Omental fat pad (tissue), 4 donors: ENCODE results near the gene EZH1. TPM values are rescaled to one million over a fixed set of nuclear protein-coding genes. Genes with fewer than 3 reads are reported as not detected.

Experiments
- ATAC-seq: fragments of 150-250 bp; one replicate; pipeline ENCODE4 v1.9.1; 2016; ENCODE audit warnings: mild to moderate bottlenecking, moderate library complexity; ENCODE audit not compliant: low FRiP score
- DNase-seq: peaks from one replicate; pipeline ENCODE4 v3.0.0-alpha.2; 2019; ENCODE audit warnings: low spot score
- CTCF ChIP-seq, 3 donors: fragments of 450-650 bp; IDR thresholded peaks; one replicate each; pipeline ENCODE4 v1.5.1; 2016 to 2017; ENCODE audit warnings: antibody characterized with exemption in 3 of 3, mild to moderate bottlenecking in 3 of 3, moderate library complexity in 2 of 3
- total RNA-seq, 4 donors: library from RNA; depleted of rRNA; stranded (reverse); fragments of >200 nt; gene quantifications; one replicate each; pipeline ENCODE4 v1.1.0, GENCODE V29; 2016

EZH1 gene
- total RNA-seq, 4 donors from 2014 or later, result 42.0 to 91.1 (median 50.9) TPM

GRCh38 chr17:42697108-42697811, 47.6 kb downstream of the EZH1 start:
- DNase-seq (no peak), ATAC-seq (no peak)
- TF ChIP-seq CTCF (IDR thresholded peaks at IDR 0.05), result no peak

DNA sequence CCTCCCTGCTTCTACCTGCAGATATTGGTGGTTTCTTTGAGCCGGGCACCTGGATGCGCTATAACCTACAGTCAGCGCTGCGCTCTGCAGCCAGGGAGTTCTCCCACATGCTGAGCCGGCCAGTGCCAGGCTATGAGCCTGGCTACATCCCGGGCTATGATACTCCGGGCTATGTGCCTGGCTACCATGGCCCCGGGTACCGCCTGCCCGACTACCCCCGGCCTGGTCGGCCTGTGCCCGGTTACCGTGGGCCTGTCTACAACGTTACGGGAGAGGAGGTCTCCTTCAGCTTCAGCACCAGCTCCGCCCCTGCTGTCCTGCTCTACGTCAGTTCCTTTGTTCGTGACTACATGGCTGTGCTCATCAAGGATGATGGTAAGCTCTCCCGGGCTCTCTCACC, 49.3 kb downstream of the EZH1 start:
- ATAC-seq, result no peak
- TF ChIP-seq CTCF (IDR thresholded peaks at IDR 0.05), result no peak
- DNase-seq, result no peak

- DNase-seq, result no peak
- no peak for ATAC-seq
- no peak for TF ChIP-seq CTCF (IDR thresholded peaks at IDR 0.05)
These were observed 50.3 kb downstream of the EZH1 start for GRCh38 chr17:42694524-42694923.

- ATAC-seq (no peak), DNase-seq (no peak)
- TF ChIP-seq CTCF (IDR thresholded peaks at IDR 0.05), result no peak
These were observed 52.4 kb downstream of the EZH1 start for GRCh38 chr17:42692489-42692888.

DNA sequence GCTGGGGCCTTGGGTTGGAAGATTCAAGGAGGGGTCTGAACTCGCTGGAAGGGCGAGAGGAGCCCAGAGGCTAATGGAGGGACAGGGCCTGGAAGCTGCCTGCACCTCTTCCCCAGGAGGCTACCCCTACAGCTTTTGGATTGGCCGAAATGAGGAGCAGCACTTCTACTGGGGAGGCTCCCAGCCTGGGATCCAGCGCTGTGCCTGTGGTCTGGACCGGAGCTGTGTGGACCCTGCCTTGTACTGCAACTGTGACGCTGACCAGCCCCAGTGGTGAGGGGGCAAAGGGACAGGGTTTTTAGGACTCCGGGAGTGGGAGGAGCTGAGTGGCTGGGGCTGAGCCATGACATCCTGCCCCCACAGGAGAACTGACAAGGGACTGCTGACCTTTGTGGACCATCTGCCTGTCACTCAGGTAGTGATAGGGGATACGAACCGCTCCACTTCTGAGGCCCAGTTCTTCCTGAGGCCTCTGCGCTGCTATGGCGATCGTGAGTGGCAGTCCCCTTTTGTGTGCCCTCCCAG, 53.8 kb downstream of the EZH1 start:
- no peak for ATAC-seq
- no peak for TF ChIP-seq CTCF (IDR thresholded peaks at IDR 0.05)
- no peak for DNase-seq

- no peak for ATAC-seq
- TF ChIP-seq CTCF (IDR thresholded peaks at IDR 0.05), result no peak
These were observed 54.2 kb downstream of the EZH1 start for GRCh38 chr17:42690596-42690995.

DNA sequence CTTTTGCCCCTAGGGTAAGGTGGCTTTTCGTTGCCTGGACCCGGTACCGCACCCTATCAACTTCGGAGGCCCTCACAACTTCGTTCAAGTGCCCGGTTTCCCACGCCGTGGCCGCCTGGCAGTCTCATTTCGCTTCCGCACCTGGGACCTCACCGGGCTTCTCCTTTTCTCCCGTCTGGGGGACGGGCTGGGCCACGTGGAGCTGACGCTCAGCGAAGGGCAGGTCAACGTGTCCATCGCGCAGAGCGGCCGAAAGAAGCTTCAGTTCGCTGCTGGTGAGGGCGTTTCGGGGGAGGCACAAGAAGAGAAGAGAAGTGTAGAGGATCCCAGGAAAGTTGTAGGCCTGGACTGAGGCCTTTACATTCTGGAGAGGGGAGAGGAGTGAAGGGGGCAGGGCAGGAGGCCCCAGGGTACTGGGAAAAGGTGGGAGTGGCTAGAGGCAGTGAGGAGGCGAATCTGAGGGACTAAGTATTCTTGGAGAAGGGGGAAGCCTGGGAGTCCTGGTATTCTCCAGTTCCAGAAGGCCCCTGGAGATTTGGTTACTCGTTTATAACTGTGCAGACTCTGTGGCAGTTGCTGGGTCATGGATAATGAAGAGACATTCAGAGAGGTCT, 57.0 kb downstream of the EZH1 start:
- DNase-seq, result no peak
- no peak for TF ChIP-seq CTCF (IDR thresholded peaks at IDR 0.05)
- no peak for ATAC-seq

More at GRCh38 chr17:42690596-42690995, 54.2 kb downstream of the EZH1 start:
- DNase-seq, result no peak
